HG03460 (cell line): ENCODE measurements around the gene SAP30L.

Source experiments
- ATAC-seq: cut with Tn5 transposase; IDR thresholded peaks from one replicate; pipeline ENCODE4 v1.9.1; 2021; ENCODE audit not compliant: unreplicated experiment

Gene SAP30L, protein sequence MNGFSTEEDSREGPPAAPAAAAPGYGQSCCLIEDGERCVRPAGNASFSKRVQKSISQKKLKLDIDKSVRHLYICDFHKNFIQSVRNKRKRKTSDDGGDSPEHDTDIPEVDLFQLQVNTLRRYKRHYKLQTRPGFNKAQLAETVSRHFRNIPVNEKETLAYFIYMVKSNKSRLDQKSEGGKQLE

DNA sequence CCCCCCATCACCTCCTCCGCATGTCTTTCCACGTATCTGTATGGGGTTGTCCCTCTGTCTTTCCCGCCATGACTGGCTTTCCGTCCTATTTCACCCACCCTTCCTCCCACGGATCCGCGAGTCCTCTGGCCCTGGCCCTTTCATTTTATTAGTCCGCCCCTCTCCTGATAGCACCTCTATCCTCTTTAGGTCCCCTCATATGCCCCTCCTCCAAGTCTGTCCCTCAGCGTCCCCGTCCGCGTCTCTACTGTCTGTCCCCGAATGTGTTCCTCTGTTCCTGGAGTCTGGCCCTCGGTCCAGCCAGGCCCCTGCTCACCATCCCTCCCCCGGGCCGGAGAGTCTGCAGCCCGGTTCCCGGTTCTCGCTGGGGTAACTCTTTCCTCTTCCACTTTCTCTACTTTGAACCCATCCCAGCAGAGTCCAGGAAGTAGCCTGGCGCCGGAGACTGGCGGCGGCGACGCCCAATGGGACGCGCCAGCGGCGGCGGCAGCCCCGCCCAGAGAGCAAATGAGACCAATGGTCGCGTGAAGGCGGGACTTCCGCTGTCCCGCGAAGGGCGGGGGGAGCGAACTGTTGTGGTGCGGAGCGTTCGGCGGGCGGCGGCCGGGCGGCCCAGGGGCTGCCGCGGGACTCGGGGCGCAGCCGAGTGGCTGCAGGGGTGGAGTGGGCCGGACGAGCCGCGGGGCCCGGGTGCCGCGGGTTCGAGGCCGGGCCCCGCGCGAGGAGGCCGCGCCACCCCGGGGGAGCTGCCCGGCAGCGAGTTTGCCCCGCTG is at the start of gene SAP30L:
SAP30L (plus strand) TSS at position 576 of the 773 bp plus-strand sequence. CDS start 608 bp downstream, outside the sequence.
- peak; percentile 90 for ATAC-seq

DNA sequence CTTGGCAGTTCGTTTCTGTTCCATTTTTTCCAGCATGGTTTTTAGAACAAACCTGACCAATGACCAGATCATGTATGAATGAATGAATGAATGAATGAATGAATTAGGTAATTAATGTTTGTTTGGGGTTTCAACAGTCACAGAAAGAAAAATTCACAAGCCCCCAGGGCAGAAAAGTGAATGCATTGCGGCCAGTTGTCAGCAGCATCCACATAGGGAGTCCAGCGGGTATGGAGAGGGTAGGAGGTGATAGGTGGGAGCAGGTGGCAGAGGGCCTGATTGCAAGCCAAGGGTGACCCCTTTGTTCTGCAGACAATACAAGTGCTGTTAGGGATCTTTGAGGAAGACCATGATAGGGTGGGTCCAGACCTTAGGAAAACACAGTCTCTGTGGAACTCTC is 49.7 kb upstream of the SAP30L start:
- no peak for ATAC-seq

DNA sequence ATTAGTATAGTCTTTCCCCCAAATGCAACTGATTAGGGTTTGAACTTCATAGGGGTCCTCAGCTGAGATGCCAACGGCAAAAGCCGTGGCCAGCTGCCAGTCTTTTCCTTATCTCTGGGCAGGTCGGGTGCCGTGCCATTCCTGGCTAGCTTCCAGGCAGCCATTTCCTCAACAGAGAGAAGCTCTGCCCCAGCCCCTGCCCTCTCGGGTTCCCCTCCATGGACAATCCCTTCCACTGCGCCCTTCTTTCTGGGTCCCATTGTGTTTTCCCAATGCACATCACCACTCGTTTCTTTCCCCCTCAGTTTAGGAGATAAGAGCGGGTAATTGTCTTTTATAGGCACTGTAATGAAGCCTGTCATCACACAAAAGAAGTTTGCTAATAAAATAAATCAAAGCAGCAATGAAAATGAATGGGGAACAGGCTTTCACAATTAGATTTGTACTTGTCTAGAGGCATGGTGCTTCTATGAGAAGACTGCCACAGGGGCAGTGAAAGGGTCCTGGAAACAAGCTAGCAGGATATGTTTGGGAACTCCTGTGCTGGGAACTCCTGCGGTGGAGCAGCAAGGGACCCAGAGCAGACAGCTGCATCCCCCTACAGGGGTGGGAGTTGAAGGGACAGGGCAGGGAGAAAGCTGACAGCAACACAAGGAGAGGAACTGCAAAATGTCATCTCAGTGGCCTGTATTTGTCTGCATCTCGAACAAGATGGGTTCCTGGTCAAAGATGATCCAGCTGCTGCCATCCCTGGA is 48.0 kb upstream of the SAP30L start:
- no peak for ATAC-seq

DNA sequence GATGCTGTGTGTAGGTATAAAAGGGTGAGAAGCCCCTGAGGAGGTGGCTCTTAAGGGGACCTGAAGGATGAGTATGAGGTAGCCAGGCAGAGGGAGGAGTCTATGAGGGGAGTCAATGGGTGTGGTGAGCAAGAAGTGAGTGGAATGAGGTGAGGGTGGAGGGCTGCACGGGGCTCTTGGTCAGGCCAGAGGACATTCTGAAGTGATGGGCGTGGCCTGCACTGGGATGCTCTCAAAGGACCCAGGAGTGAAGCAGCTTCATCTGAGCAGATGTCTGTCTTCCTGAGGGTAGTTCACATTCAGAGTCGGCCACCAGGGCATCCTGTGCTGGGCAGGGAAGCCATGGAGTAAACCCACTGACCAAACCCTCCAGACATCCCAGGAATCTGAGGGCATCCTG is 45.1 kb upstream of the SAP30L start:
- no peak for ATAC-seq

DNA sequence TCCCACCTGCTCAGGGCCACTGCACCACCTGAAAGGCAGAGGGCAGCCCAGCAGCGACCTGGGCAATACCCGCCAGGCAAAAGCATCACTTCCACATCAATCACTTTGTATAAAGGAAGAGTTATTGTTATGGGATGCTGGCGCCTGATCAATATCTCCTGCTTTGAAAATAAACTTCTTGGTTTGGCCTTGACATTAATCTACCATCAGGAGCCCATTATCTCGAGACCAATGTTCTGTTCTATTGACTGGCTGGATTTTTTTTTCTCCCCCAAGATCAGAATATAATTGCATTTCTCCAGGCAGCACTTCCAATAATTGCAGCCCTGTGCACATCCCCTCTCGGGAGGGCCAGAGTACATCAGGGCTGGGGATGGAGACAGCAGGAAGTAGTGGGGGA is 44.4 kb upstream of the SAP30L start:
- ATAC-seq = no peak

DNA sequence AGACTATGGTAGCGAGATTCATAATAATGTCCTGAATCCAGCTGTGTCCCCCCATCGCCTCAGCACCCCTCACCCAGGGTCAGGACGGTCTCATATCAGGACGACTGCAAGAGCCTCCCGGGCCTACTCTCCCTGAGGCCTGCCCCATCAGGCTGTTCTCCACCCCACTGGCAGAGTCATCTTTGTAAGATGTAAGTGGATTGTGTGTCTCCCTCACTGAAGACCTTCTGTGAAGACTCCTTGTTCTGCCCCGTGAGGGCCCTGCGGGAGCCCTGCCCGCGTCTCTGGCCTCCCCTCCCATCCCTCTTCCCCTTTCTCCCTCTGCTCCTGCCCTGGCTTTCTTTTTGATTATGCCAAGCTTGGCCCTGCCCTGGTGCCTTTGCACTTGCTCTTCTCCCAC is 43.9 kb upstream of the SAP30L start:
- no peak for ATAC-seq

DNA sequence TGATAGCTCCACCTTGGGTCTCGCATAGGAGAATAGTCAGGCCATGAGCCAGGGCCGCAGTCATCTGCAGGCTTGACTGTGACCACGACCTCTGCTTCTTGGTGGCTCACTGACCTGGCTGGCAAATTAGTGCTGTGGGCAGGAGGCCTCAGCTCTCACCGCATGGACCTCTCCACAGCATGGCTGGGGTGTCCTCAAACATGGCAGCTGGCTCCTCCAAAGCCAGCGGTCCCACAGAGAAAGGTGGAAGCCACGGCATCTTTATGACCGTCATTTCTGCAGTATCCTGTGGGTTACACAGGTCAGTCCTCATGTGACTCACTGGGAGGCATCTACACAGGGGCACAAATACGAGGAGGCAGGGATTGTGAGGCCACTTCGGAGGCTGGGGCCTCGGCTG is 43.2 kb upstream of the SAP30L start:
- ATAC-seq = no peak

DNA sequence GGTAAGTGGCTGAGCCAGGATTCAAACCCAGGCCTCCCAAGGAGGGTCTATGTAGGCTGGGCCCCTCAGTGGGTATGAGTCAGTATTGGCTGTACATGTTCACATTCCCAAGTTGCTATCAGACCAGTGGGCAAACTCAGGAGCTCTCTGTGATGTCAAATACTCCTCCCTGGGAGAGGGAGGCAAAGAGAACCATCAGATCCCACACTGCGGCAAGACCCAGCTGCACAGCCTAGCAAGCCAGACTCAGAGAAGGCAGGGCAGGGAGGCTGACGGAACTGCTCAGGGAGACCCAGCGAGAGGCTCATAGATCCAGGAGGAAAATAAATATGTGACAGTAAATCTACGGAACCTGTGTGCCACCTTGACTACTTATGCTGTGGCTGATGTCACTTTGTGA is 42.6 kb upstream of the SAP30L start:
- no peak for ATAC-seq

DNA sequence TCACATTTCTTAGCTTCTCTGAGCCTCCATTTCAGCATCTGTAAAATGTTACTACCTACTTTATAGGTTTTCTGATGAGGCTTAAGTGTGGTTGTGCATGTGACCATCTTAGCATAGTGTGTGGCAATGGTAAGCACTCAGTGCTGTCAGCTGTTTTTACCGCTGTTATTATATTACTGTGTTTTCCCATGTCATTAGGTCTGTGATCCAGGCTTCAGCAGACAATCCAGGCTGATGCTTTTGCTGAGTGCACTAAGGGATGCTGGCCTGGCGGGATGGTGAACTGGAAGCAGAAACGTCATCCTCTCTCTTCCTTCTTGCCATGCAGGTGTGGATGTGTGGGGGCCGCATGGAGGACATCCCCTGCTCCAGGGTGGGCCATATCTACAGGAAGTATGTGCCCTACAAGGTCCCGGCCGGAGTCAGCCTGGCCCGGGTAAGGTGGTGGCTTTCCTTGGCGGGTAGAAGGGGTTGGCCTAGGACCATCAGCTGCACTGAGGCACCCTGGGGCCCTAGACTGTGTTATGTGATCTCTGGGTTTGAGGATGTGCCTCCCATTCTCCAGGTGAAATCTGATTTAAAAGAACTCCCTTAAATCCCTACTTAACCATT is 41.9 kb upstream of the SAP30L start:
- ATAC-seq = no peak

DNA sequence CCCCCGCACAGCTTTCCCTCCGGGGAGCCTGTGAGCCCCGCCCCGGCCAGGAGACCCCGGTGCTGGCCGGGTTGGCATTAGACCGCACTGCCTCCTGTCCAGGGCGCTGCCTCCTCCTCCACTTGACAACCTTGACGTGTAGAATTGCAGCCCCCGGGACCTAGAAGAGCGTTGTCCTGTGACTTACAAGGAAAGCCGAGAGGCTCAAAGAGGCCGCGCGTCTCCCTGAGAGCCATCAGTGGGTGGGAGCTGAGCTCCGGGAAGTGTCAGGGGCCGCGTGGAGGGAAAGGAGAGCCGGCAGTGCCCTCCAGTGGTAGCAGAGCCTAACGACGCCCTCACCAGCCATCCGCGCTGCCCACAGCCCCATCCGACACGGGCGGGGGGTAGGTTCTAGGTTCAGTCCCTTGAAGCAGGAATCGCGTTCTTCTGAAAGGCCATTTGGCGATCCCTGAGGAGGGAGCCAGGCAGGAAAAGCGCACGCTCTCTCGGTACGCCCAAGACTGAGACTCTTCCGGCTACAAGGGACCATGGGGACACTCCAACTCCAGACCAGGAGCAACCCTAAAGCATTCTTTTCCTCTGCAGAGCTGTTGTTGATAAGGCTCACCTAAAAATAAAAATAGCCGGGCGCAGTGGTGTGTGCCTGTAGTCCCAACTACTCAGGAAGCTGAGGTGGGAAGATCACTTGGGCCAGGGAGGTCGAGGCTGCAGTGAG is 40.6 kb upstream of the SAP30L start:
- ATAC-seq = peak; percentile 100

DNA sequence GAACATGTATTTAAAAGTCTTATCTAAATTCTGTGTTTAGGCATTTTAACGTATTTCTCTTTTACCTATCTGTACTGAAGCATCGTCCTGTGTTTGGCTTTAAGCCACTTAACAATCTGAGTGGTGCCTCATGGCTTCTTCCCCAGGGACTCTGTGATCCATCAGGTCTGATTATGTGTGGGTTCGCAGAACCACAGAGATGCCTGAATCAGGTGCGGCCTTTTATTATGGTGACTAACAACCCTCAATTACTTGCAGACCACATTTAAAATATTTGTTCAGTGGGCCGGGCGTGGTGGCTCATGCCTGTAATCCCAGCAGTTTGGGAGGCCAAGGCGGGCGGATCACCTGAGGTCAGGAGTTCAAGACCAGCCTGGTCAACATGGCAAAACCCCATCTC is 39.6 kb upstream of the SAP30L start:
- ATAC-seq = no peak

DNA sequence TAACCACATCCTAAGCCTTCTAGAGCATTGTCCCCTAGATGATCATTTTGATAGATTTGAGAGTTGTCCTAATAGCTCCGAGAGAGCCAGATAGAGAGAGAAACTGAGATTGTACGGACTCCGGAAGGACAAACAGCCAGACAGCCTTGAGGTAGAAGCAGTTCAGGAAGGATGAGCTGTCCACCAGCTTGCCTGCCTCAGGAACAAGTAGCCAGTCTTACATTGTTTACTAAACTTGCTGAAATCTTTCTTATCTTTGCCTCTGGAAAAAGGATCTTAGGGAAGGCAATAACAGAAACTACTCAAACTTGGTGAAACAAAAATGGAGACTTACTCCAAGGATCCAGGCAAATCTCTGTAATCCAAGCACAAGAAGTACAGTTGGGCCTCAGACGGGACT is 39.0 kb upstream of the SAP30L start:
- no peak for ATAC-seq

DNA sequence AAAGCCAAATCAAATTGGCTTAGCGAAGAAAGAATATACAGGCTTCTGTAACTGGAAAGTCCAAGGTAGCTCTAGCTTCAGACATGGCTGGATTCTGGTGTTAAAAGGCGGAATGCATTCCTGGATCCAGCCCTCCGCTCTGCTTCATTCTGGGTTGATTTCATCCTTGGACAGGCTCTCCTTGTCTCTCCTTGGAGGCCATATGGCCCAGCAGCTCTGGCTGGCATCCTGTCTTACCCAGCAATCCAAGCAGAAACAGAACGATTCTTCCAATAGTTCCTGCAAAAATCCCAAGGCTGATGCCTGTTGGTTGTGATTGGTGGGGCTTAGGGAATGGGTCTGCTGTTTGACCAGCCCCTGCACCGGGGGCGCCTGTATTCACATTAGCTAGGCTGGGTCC is 37.0 kb upstream of the SAP30L start:
- no peak for ATAC-seq

DNA sequence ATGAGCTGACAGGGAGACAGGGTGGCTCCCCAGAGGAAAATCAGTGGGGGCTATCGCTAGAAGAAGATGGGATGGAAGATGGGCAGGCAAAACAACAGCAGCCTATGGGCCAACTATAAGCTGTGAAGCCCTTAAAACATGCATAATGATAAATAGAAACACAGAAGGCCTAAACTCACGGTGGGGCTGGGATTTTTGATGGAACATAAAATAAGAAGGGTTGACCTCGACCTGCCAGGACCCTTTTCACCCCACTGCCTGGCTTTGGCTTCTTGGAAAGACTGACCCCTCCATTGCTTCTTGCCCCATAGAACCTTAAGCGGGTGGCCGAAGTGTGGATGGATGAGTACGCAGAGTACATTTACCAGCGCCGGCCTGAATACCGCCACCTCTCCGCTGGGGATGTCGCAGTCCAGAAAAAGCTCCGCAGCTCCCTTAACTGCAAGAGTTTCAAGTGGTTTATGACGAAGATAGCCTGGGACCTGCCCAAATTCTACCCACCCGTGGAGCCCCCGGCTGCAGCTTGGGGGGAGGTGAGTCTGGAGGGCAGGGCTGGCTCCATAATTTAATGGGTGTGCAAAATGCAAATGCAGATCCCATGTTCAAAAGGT is 36.5 kb upstream of the SAP30L start:
- ATAC-seq = no peak

DNA sequence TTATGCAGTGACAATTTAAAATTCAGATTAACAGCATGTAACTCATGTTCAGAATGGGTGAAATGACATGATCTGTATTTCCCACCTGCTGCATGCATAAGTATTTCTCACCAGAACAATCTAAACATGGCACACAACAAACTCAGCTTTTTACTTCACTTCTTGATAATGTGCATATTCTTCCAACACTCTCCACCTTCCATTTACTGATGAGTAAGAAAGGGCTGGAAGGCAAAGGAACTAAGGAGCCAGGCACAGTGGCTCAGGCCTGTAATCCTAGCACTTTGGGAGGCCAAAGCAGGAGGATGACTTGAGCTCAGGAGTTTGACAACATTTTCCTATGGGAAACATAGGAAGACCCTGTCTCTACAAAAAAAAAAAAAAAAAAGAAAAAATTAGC is 35.8 kb upstream of the SAP30L start:
- no peak for ATAC-seq

DNA sequence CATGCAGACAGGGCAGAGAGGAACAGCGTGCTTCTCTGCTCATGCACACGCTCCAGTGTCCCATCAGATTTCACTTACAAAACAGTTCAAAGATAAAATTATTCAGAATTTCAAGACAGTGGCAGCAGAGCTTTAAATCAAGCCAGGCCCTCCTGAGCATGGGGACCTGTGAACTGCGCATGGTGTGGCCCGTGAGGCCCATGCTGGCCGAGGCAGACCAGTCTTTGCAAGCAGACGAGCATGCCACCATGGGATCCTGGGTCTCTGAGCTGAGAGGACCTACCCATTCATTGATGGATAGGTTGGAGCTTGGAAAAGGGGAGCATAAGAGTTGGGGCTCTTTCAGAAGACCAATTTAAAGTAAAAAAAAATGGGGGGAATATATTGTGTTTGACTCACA is 35.0 kb upstream of the SAP30L start:
- no peak for ATAC-seq

DNA sequence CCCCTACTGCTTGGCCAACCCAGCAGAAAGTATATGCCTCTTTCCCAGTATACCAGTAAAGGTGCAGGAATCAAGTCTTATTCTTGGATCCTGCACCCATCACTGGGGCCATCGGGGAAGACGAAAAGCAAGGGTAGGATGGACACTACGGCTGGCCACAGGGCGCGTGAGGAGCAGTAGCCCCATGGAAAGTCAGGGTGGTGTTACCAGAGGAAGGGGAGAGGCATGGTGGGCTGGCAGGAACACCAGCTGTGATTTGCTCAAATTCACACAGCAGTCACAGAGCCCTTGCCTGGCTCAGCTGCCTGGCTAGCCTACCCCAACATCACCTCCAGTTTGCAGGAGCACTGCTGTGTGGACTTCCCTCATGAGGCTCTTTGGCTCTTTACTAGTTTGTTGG is 34.5 kb upstream of the SAP30L start:
- ATAC-seq = no peak

DNA sequence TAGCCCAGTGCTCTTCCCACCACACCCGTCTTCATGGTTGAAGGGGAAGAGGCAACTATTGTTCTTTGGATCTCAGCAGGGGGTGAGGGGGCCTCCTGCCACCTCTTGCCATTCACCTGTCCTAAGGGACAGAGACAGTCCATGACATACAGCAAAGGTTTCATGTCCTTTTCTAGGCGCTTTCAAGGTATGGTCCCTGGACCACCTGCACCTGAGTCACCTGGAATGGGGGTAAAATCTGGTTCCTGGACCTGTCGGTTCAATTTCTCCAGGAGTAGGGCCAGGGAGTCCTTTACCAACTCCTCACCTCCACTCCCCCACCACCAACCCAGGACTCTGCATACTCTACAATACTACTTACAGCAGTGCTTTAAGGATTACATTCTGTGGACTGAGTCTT is 33.5 kb upstream of the SAP30L start:
- no peak for ATAC-seq

DNA sequence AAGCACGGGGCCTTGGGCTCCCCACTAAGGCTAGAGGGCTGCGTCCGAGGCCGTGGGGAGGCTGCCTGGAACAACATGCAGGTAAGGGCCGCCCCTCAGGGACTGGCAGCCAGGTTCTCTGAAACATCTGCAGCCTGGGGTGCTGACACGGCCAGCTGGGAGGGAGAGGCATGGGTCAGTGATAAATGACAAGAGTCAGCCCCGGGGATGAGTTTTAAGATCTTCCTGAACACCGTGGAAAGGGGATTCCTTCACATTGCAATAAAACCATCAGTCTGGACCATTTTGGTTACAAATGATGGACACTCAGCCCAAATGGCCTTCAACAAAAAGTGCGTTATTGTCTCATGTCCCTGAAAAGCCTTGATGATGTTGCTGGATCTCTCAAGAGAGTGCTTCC is 32.9 kb upstream of the SAP30L start:
- ATAC-seq = no peak

DNA sequence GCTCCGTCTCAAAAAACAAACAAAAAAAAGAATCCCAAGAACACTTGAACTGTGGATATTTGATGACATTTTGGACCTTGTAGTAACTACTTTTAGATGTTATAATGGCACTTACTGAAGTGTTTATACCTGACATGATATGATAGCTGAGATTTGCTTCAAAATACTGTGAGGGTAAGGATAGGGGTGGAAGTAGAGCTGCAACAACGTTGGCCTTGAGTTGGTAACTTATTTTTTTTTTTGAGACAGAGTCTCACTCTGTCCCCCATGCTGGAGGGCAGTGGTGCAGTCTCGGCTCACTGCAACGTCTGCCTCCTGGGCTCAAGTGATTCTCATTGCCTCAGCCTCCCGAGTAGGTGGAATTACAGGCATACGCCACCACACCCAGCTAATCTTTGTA is 30.7 kb upstream of the SAP30L start:
- no peak for ATAC-seq

DNA sequence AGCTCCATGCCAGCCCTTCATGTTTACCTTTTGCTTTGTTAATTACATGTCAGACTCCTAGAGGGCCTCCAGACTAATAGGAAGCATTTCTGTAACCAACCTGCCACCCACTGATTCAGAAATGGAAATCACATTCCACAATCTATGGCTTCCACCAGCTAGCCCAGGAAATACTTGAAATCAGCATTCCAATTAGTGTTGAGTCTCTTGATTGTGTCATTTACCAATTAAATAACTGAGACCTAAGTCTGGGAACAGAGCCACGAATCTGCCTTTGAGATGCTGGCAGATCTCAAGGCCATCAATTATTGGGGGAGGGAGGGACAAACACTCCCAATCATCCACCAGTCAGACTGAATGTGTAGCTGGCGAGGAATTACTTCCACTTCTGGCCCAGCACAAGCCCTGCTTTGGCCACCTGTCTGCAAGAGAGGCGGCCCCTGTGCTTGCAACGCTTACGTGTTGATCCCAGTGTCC is 27.4 kb upstream of the SAP30L start:
- no peak for ATAC-seq
